HepG2 (cell line): ENCODE data around the gene ZFP62. TPM values are rescaled to one million over a fixed set of nuclear protein-coding genes. Genes with fewer than 3 reads are reported as not detected.

Experiments used
- ATF5 ChIP-seq: sonication (generic); formaldehyde crosslinking; IDR thresholded peaks from 2 replicates; pipeline ENCODE4 v1.4.0; 2020; ENCODE audit warnings: mild to moderate bottlenecking, low read depth, missing genetic modification reagents
- CHCHD3 ChIP-seq: sonication (generic); formaldehyde crosslinking; IDR thresholded peaks from 2 replicates; pipeline ENCODE4 v1.8.0; 2022; ENCODE audit warnings: mild to moderate bottlenecking, missing genetic modification reagents, moderate library complexity
- HBP1 ChIP-seq: IDR thresholded peaks from 2 replicates; pipeline ENCODE4 v1.6.1; 2016; ENCODE audit warnings: low read depth, control low read depth
- HNF1B ChIP-seq: sonication (generic); formaldehyde crosslinking; IDR thresholded peaks from 2 replicates; pipeline ENCODE4 v1.5.1; 2020; ENCODE audit warnings: mild to moderate bottlenecking, moderate library complexity, missing genetic modification reagents
- LCORL ChIP-seq, 2 experiments: fragments of 450-650 bp in 1 of 2; sonication (generic) in 1 of 2; formaldehyde crosslinking in 1 of 2; IDR thresholded peaks; 2 replicates each; pipeline versions ENCODE4 v1.5.0 to v1.6.1; 2017 to 2020; ENCODE audit warnings: antibody characterized with exemption in 1 of 2, missing genetic modification reagents in 1 of 2
- NCOR1 ChIP-seq: fragments of 200-600 bp; sonication (generic); IDR thresholded peaks from 2 replicates; pipeline ENCODE4 v1.7.0; 2017; ENCODE audit warnings: antibody characterized with exemption, low read length, borderline replicate concordance
- NPAS2 ChIP-seq: sonication (generic); formaldehyde crosslinking; IDR thresholded peaks from 2 replicates; pipeline ENCODE4 v1.8.0; 2022; ENCODE audit warnings: mild to moderate bottlenecking, missing genetic modification reagents, borderline replicate concordance
- PBX2 ChIP-seq: IDR thresholded peaks from 2 replicates; pipeline ENCODE4 v1.6.1; 2016; ENCODE audit warnings: control low read depth
- SETDB1 ChIP-seq: sonication (generic); formaldehyde crosslinking; IDR thresholded peaks from 2 replicates; pipeline ENCODE4 v1.5.1; 2020; ENCODE audit warnings: missing genetic modification reagents, mild to moderate bottlenecking, borderline replicate concordance
- SNAPC5 ChIP-seq: sonication (generic); formaldehyde crosslinking; IDR thresholded peaks from 2 replicates; pipeline ENCODE4 v1.8.1; 2023; ENCODE audit warnings: mild to moderate bottlenecking, missing genetic modification reagents, borderline replicate concordance
- SUZ12 ChIP-seq: fragments of 150-350 bp; IDR thresholded peaks from 2 replicates; pipeline ENCODE4 v1.6.1; 2014; ENCODE audit warnings: low read depth, low read length
- ZFP36L1 ChIP-seq: sonication (generic); formaldehyde crosslinking; IDR thresholded peaks from 2 replicates; pipeline ENCODE4 v1.8.0; 2022; ENCODE audit warnings: mild to moderate bottlenecking, missing genetic modification reagents, moderate library complexity
- ZFX ChIP-seq: sonication (generic); formaldehyde crosslinking; IDR thresholded peaks from 2 replicates; pipeline ENCODE4 v1.4.0; 2020; ENCODE audit warnings: mild to moderate bottlenecking, low read depth, missing genetic modification reagents, moderate library complexity
- ZMAT3 ChIP-seq: sonication (generic); formaldehyde crosslinking; conservative IDR thresholded peaks from 2 replicates; pipeline ENCODE4 v1.7.0; 2021; ENCODE audit warnings: missing genetic modification reagents
- ZNF264 ChIP-seq: sonication (generic); formaldehyde crosslinking; IDR thresholded peaks from 2 replicates; pipeline ENCODE4 v1.4.0; 2020; ENCODE audit warnings: missing genetic modification reagents
- ZNF280D ChIP-seq: sonication (generic); formaldehyde crosslinking; IDR thresholded peaks from 2 replicates; pipeline ENCODE4 v1.5.1; 2020; ENCODE audit warnings: mild to moderate bottlenecking, missing genetic modification reagents
- ZNF616 ChIP-seq: sonication (generic); formaldehyde crosslinking; IDR thresholded peaks from 2 replicates; pipeline ENCODE4 v1.5.0; 2020; ENCODE audit warnings: low read depth, mild to moderate bottlenecking, missing genetic modification reagents
- ZNF652 ChIP-seq: IDR thresholded peaks from 2 replicates; pipeline ENCODE4 v1.6.1; 2016; ENCODE audit warnings: low read depth, borderline replicate concordance
- ZNF768 ChIP-seq: sonication (generic); formaldehyde crosslinking; IDR thresholded peaks from 2 replicates; pipeline ENCODE4 v1.4.0; 2020; ENCODE audit warnings: missing genetic modification reagents
- ZNF772 ChIP-seq: sonication (generic); formaldehyde crosslinking; IDR thresholded peaks from 2 replicates; pipeline ENCODE4 v1.5.0; 2020; ENCODE audit warnings: mild to moderate bottlenecking, missing genetic modification reagents
- polyA plus RNA-seq, 8 experiments: library from polyadenylated mRNA; depleted of rRNA in 3 of 8; stranded (reverse) in 7 of 8; unstranded in 1 of 8; fragments of >200 nt; fragmentation: Illumina TruSeq in 4 of 8; extraction: Trizol in 4 of 8; gene quantifications; 2 replicates each; pipeline versions ENCODE4 v1.2.1 to v1.2.3, GENCODE V29; 2011 to 2016; ENCODE audit warnings: low read depth in 4 of 8, missing spikeins in 1 of 8, mixed read lengths in 1 of 8; ENCODE audit not compliant: insufficient read depth in 1 of 8
- total RNA-seq, 5 experiments: library from RNA; depleted of rRNA; stranded (reverse); fragments of >200 nt; fragmentation: Illumina TruSeq; extraction: Trizol; gene quantifications; 2 replicates each; pipeline ENCODE4 v1.2.3, GENCODE V29; 2016; ENCODE audit warnings: low read depth in 1 of 5

ZFP62 gene
- total and polyA plus RNA-seq, 2 of the 13 experiments (the other 11 are each of a cell fraction or from before 2014, with no cell fraction given), result 8.2 to 19.4 TPM

GRCh38 chr5:180860887-180861822 lies at the start of gene ZFP62 (continued):
- TF ChIP-seq HNF1B (no peak), ZNF264 (no peak), ZFX (CRISPR knock-in tag) (peak; percentile 85), PBX2 (CRISPR knock-in tag) (no peak), ZNF772 (CRISPR knock-in tag) (no peak; the same call in 1 of the 2 replicates), ZNF652 (CRISPR knock-in tag) (no peak), SETDB1 (CRISPR knock-in tag) (no peak), SNAPC5 (CRISPR knock-in tag) (0 out of 2 replicates have a peak, but pooled peaks have one; percentile 45), ZNF616 (CRISPR knock-in tag) (no peak; the same call in 1 of the 2 replicates), LCORL (IDR thresholded peaks at IDR 0.05) (no peak), LCORL (CRISPR knock-in tag; IDR thresholded peaks at IDR 0.05) (peak; percentile 71), ZNF768 (CRISPR knock-in tag) (peak; percentile 40; the same call in 1 of the 2 replicates), SUZ12 (no peak), ZFP36L1 (CRISPR knock-in tag) (no peak), ZMAT3 (CRISPR knock-in tag) (peak; percentile 84), NPAS2 (no peak), HBP1 (peak; percentile 48; the same call in 1 of the 2 replicates), NCOR1 (no peak), ATF5 (CRISPR knock-in tag) (no peak), CHCHD3 (CRISPR knock-in tag) (peak; percentile 28; the same call in 1 of the 2 replicates), ZNF280D (CRISPR knock-in tag) (no peak)
